BLaER1 treated with 17β-estradiol and CSF1 and Interleukin-3, amounts not matched to agents 10 nM and 100 nM (cell line): ENCODE results near the gene GBX1.

Experiments used
- H3K27ac ChIP-seq, 11 experiments: shearing (Covaris generic); formaldehyde crosslinking; 2 replicates each; pipeline ENCODE4 v1.8.1; 2022
- H3K27me3 ChIP-seq, 11 experiments: shearing (Covaris generic); formaldehyde crosslinking; 2 replicates each; pipeline ENCODE4 v1.8.1; 2022
- H3K36me3 ChIP-seq, 11 experiments: shearing (Covaris generic); formaldehyde crosslinking; 2 replicates each; pipeline ENCODE4 v1.8.1; 2022
- H3K4me1 ChIP-seq, 10 experiments: shearing (Covaris generic); formaldehyde crosslinking; 2 replicates each; pipeline ENCODE4 v1.8.1; 2022
- H3K4me2 ChIP-seq, 11 experiments: shearing (Covaris generic); formaldehyde crosslinking; 2 replicates each; pipeline ENCODE4 v1.8.1; 2022
- H3K4me3 ChIP-seq, 10 experiments: shearing (Covaris generic); formaldehyde crosslinking; 2 replicates each; pipeline ENCODE4 v1.8.1; 2022
- H3K9ac ChIP-seq, 11 experiments: shearing (Covaris generic); formaldehyde crosslinking; 2 replicates each; pipeline ENCODE4 v1.8.1; 2022
- H3K9me3 ChIP-seq, 11 experiments: shearing (Covaris generic); formaldehyde crosslinking; replicated peaks in 1 of 11; 2 replicates each; pipeline ENCODE4 v1.8.1; 2022
- H4K20me1 ChIP-seq, 11 experiments: shearing (Covaris generic); formaldehyde crosslinking; 2 replicates each; pipeline ENCODE4 v1.8.1; 2022
- Cebpa-rat ChIP-seq, 11 experiments: shearing (Covaris generic); IDR thresholded peaks; 2 replicates each; pipeline ENCODE4 v1.8.1; 2022

The GBX1 gene

GRCh38 chr7:151120896-151121295, 46.6 kb downstream of the GBX1 start:
- H3K9ac ChIP-seq: no peak overlapping the region
- TF ChIP-seq Cebpa-rat (IDR thresholded peaks at IDR 0.05): no peak
- H3K9me3 ChIP-seq: no peaks in the 10 kb centered on the region
- no peak overlapping the region for H3K4me3 ChIP-seq
- peaks cover 59 to 100% (median 91%) of the 10 kb centered on the region in 11 experiments for H4K20me1 ChIP-seq
- H3K36me3 ChIP-seq: peaks cover 28 to 100% (median 76%) of the 10 kb centered on the region in 11 experiments
- peaks cover 0 to 9% (median 4%) of the 10 kb centered on the region in 11 experiments; a peak in 17 of 22 replicates for H3K27me3 ChIP-seq
- H3K4me2 ChIP-seq: no peak overlapping the region
- H3K27ac ChIP-seq: no peak overlapping the region
- peaks cover 12 to 37% (median 19%) of the 10 kb centered on the region in 10 experiments; a peak in 18 of 20 replicates for H3K4me1 ChIP-seq

GRCh38 chr7:151119902-151120301, 47.6 kb downstream of the GBX1 start:
- Histone ChIP-seq H3K4me1 (peaks cover 12 to 32% (median 22%) of the 10 kb centered on the region in 10 experiments; a peak in 18 of 20 replicates), H3K27me3 (peaks cover 0 to 18% (median 14%) of the 10 kb centered on the region in 11 experiments; a peak in 18 of 22 replicates)
- TF ChIP-seq Cebpa-rat (IDR thresholded peaks at IDR 0.05): no peak

GRCh38 chr7:151119055-151119415, 48.5 kb downstream of the GBX1 start:
- H3K9me3 ChIP-seq: no peaks in the 10 kb centered on the region
- peaks cover 12 to 28% (median 22%) of the 10 kb centered on the region in 10 experiments; a peak in 18 of 20 replicates for H3K4me1 ChIP-seq
- H3K27me3 ChIP-seq: peaks cover 6 to 27% (median 23%) of the 10 kb centered on the region in 11 experiments; a peak in 19 of 22 replicates
- no peak for TF ChIP-seq Cebpa-rat (IDR thresholded peaks at IDR 0.05)
- no peak overlapping the region for H3K27ac ChIP-seq
- no peak overlapping the region for H3K9ac ChIP-seq
- peaks cover 20 to 92% (median 64%) of the 10 kb centered on the region in 11 experiments for H3K36me3 ChIP-seq
- no peak overlapping the region for H3K4me2 ChIP-seq
- H3K4me3 ChIP-seq: no peak overlapping the region
- H4K20me1 ChIP-seq: peaks cover 64 to 100% (median 94%) of the 10 kb centered on the region in 11 experiments

More at GRCh38 chr7:151119902-151120301, 47.6 kb downstream of the GBX1 start:
- no peaks in the 10 kb centered on the region for H3K9me3 ChIP-seq
- H3K4me3 ChIP-seq: no peak overlapping the region
- peaks cover 67 to 100% (median 95%) of the 10 kb centered on the region in 11 experiments for H4K20me1 ChIP-seq
- no peak overlapping the region for H3K9ac ChIP-seq
- peaks cover 28 to 95% (median 66%) of the 10 kb centered on the region in 11 experiments for H3K36me3 ChIP-seq
- H3K27ac ChIP-seq: no peak overlapping the region
- H3K4me2 ChIP-seq: no peak overlapping the region

GRCh38 chr7:151118108-151119054, 49.1 kb downstream of the GBX1 start:
- Histone ChIP-seq H3K4me3 (no peak overlapping the region), H3K36me3 (peaks cover 20 to 92% (median 62%) of the 10 kb centered on the region in 11 experiments), H3K4me1 (peaks cover 12 to 33% (median 22%) of the 10 kb centered on the region in 10 experiments; a peak in 18 of 20 replicates), H3K27ac (no peak overlapping the region), H3K9ac (no peak overlapping the region), H3K9me3 (no peaks in the 10 kb centered on the region), H3K4me2 (no peak overlapping the region), H3K27me3 (peaks cover 6 to 33% (median 24%) of the 10 kb centered on the region in 11 experiments; a peak in 19 of 22 replicates), H4K20me1 (peaks cover 68 to 100% (median 97%) of the 10 kb centered on the region in 11 experiments)
- no peak for TF ChIP-seq Cebpa-rat (IDR thresholded peaks at IDR 0.05)

- Histone ChIP-seq H3K9ac (peak overlapping the region in 4 of 11 experiments; percentile 8 to 51 (median 27); a peak in 4 of 22 replicates), H3K36me3 (peaks cover 20 to 92% (median 54%) of the 10 kb centered on the region in 11 experiments), H3K4me1 (peaks cover 12 to 35% (median 22%) of the 10 kb centered on the region in 10 experiments; a peak in 18 of 20 replicates), H3K9me3 (no peaks in the 10 kb centered on the region), H3K27me3 (peaks cover 6 to 37% (median 24%) of the 10 kb centered on the region in 11 experiments; a peak in 19 of 22 replicates), H3K27ac (no peak overlapping the region; a peak in 1 of 22 replicates), H3K4me2 (peak overlapping the region in 8 of 11 experiments; percentile 10 to 53 (median 36); a peak in 13 of 22 replicates), H3K4me3 (no peak overlapping the region), H4K20me1 (peaks cover 75 to 100% (median 97%) of the 10 kb centered on the region in 11 experiments)
- no peak for TF ChIP-seq Cebpa-rat (IDR thresholded peaks at IDR 0.05)
These were observed 49.9 kb downstream of the GBX1 start for GRCh38 chr7:151117565-151117964.

GRCh38 chr7:151116603-151117440, 50.7 kb downstream of the GBX1 start:
- TF ChIP-seq Cebpa-rat (IDR thresholded peaks at IDR 0.05): no peak
- Histone ChIP-seq H3K4me1 (peaks cover 12 to 35% (median 22%) of the 10 kb centered on the region in 10 experiments; a peak in 18 of 20 replicates), H3K4me3 (no peak overlapping the region), H3K27me3 (peaks cover 6 to 37% (median 24%) of the 10 kb centered on the region in 11 experiments; a peak in 19 of 22 replicates), H3K9ac (peak overlapping the region in 5 of 11 experiments; percentile 8 to 51 (median 32); a peak in 8 of 22 replicates), H3K36me3 (peaks cover 20 to 92% (median 48%) of the 10 kb centered on the region in 11 experiments), H3K27ac (no peak overlapping the region; a peak in 1 of 22 replicates), H4K20me1 (peaks cover 82 to 100% (median 97%) of the 10 kb centered on the region in 11 experiments), H3K4me2 (peak overlapping the region in 9 of 11 experiments; percentile 10 to 53 (median 35); a peak in 13 of 22 replicates), H3K9me3 (no peaks in the 10 kb centered on the region)

- Histone ChIP-seq H3K9ac (peak overlapping the region in 3 of 11 experiments; percentile 22 to 51 (median 47); a peak in 4 of 22 replicates), H3K27me3 (peaks cover 6 to 37% (median 24%) of the 10 kb centered on the region in 11 experiments; a peak in 19 of 22 replicates), H3K36me3 (peaks cover 20 to 88% (median 39%) of the 10 kb centered on the region in 11 experiments), H3K4me3 (no peak overlapping the region), H3K4me1 (peaks cover 12 to 39% (median 22%) of the 10 kb centered on the region in 10 experiments; a peak in 18 of 20 replicates), H3K4me2 (peak overlapping the region in 3 of 11 experiments; percentile 34 to 37 (median 35); a peak in 4 of 22 replicates), H3K27ac (no peak overlapping the region), H4K20me1 (peaks cover 83 to 100% (median 97%) of the 10 kb centered on the region in 11 experiments), H3K9me3 (no peaks in the 10 kb centered on the region)
- no peak for TF ChIP-seq Cebpa-rat (IDR thresholded peaks at IDR 0.05)
These were observed 51.6 kb downstream of the GBX1 start for GRCh38 chr7:151115836-151116418.
